GM12878 (cell line): ENCODE measurements around the gene GPRC5C. TPM values are rescaled to one million over a fixed set of nuclear protein-coding genes. Genes with fewer than 3 reads are reported as not detected.

Experiments
- ATAC-seq: fragments of 200-7000 bp; cut with Tn5 transposase; 3 replicates; pipeline ENCODE4 v1.9.1; 2020; ENCODE audit warnings: mild to moderate bottlenecking, moderate library complexity
- BruUV-seq: library from RNA; stranded (reverse); fragments of 400-500 nt; replicated peaks from 2 replicates; lab custom pipeline; 2021; lab: Mats Ljungman, UMichigan
- CTCF ChIA-PET: fragments of 300-600 bp; sonication (Branson Sonifier 250); formaldehyde crosslinking; extraction: SDS; loops from one replicate; lab custom pipeline; 2021; ENCODE audit warnings: inconsistent platforms; lab: Yijun Ruan, JAX
- POLR2A ChIA-PET: fragments of 350-600 bp; formaldehyde crosslinking; extraction: SDS; loops from one replicate; lab custom pipeline; 2021; ENCODE audit warnings: inconsistent platforms; lab: Charles Lee
- RAD21 ChIA-PET: fragments of 300-600 bp; sonication (Branson Sonifier 250); formaldehyde crosslinking; loops from one replicate; lab custom pipeline; 2023; ENCODE audit warnings: antibody characterized with exemption; ENCODE audit not compliant: unreplicated experiment; lab: Charles Lee
- SMC1A ChIA-PET: fragments of 300-600 bp; sonication (Branson Sonifier 250); formaldehyde crosslinking; loops from one replicate; lab custom pipeline; 2023; ENCODE audit not compliant: unreplicated experiment, uncharacterized antibody; lab: Charles Lee
- DNase-seq: peaks from one replicate; pipeline ENCODE4 v3.0.0-alpha.2; 2011; ENCODE audit warnings: low read depth, low spot score
- FAIRE-seq: peaks from 3 replicates; lab custom pipeline; 2011; peaks lifted over from hg19 to GRCh38; lab: Jason Lieb, UNC
- H2AFZ ChIP-seq: 2 replicates; pipeline ENCODE4 v1.6.0; 2011; ENCODE audit warnings: low read depth, low read length, control low read depth; ENCODE audit not compliant: control insufficient read depth
- H3K27ac ChIP-seq: 2 replicates; pipeline ENCODE4 v1.5.1; 2011; ENCODE audit warnings: control low read depth; ENCODE audit not compliant: control insufficient read depth, insufficient read depth
- H3K27me3 ChIP-seq, 2 experiments: replicated peaks in 1 of 2; 2 replicates each; pipeline versions ENCODE4 v1.6.0 to v1.6.1; 2011; ENCODE audit warnings: low read length in 1 of 2; ENCODE audit not compliant: control insufficient read depth in 2 of 2, insufficient read depth in 2 of 2
- H3K36me3 ChIP-seq, 2 experiments: 2 replicates each; pipeline ENCODE4 v1.5.1; 2011; ENCODE audit warnings: low read length in 1 of 2; ENCODE audit not compliant: control insufficient read depth in 2 of 2, insufficient read depth in 2 of 2
- H3K4me1 ChIP-seq: 2 replicates; pipeline ENCODE4 v1.6.1; 2011; ENCODE audit warnings: mild to moderate bottlenecking, low read length, moderate library complexity, mixed read lengths; ENCODE audit not compliant: control insufficient read depth, insufficient read depth
- H3K4me2 ChIP-seq: 2 replicates; pipeline ENCODE4 v1.6.0; 2011; ENCODE audit warnings: control low read depth; ENCODE audit not compliant: control insufficient read depth, insufficient read depth
- H3K4me3 ChIP-seq: fragments of 200-600 bp; sonication (generic); 2 replicates; pipeline ENCODE4 v1.5.1; 2016
- H3K79me2 ChIP-seq: 2 replicates; pipeline ENCODE4 v1.6.0; 2011; ENCODE audit warnings: low read length; ENCODE audit not compliant: control insufficient read depth, insufficient read depth
- H3K9ac ChIP-seq: 2 replicates; pipeline ENCODE4 v1.8.0; 2011; ENCODE audit warnings: low read length, control low read depth, mixed read lengths; ENCODE audit not compliant: control insufficient read depth, insufficient read depth
- H3K9me3 ChIP-seq: replicated peaks from 3 replicates; pipeline ENCODE4 v1.5.1; 2011; ENCODE audit warnings: mild to moderate bottlenecking, low read length; ENCODE audit not compliant: control insufficient read depth, insufficient read depth
- H4K20me1 ChIP-seq: 2 replicates; pipeline ENCODE4 v1.6.0; 2011; ENCODE audit not compliant: control insufficient read depth, insufficient read depth
- CTCF ChIP-seq, 3 experiments: IDR thresholded peaks in 2 of 3; conservative IDR thresholded peaks in 1 of 3; 2 replicates each; pipeline ENCODE4 v1.5.1; 2011; ENCODE audit warnings: low read depth in 3 of 3, low read length in 3 of 3, mild to moderate bottlenecking in 3 of 3, control low read depth in 2 of 3, moderate library complexity in 2 of 3, inconsistent platforms in 1 of 3, mixed read lengths in 1 of 3; ENCODE audit not compliant: control insufficient read depth in 2 of 3, insufficient read depth in 1 of 3; ENCODE audit errors: extremely low read depth in 1 of 3
- POLR2AphosphoS5 ChIP-seq: IDR thresholded peaks from 2 replicates; pipeline ENCODE4 v1.6.1; 2011; ENCODE audit warnings: mild to moderate bottlenecking, low read length, inconsistent platforms
- RAD51 ChIP-seq: fragments of 450-650 bp; IDR thresholded peaks from 2 replicates; pipeline ENCODE4 v1.6.1; 2016; ENCODE audit warnings: moderate library complexity, mild to moderate bottlenecking, inconsistent platforms
- WRNIP1 ChIP-seq: IDR thresholded peaks from 2 replicates; pipeline ENCODE4 v1.6.1; 2011; ENCODE audit warnings: low read depth, low read length, improper control_type of control experiment, borderline replicate concordance
- WGBS: methylation state at CpG from one replicate; pipeline ENCODE4 v1.1.6; 2016; ENCODE audit warnings: low lambda C conversion rate; ENCODE audit not compliant: insufficient replicate concordance, insufficient coverage; ENCODE audit errors: missing lambda C conversion rate; 5-methylcytosine and 5-hydroxymethylcytosine counted together
- in situ Hi-C: fragments of 300-500 bp; cut with MboI; formaldehyde crosslinking; loops from 9 replicates; pipeline ENCODE4 v1.14.3; 2018; ENCODE audit warnings: mixed read lengths
- intact Hi-C: fragments of 100-400 bp; cut with micrococcal nuclease; formaldehyde crosslinking; loops from one replicate; pipeline ENCODE4 v1.14.2; 2022; ENCODE audit not compliant: unreplicated experiment
- polyA plus RNA-seq, 11 experiments: library from polyadenylated mRNA; depleted of rRNA in 4 of 11; unstranded in 6 of 11; stranded (reverse) in 5 of 11; fragments of >200 nt; fragmentation: Nextera tagmentation in 4 of 11; fragmentation: Illumina TruSeq in 1 of 11; extraction: Ambion mirVana in 4 of 11; extraction: Trizol in 1 of 11; gene quantifications; 1 replicate in 1 of 11; 2 replicates in 10 of 11; pipeline versions ENCODE4 v1.2.1 to v1.2.3, GENCODE V29; 2011 to 2016; ENCODE audit warnings: inconsistent platforms in 2 of 11, missing spikeins in 2 of 11, low read depth in 1 of 11
- total RNA-seq, 4 experiments: library from RNA; depleted of rRNA in 3 of 4; stranded (reverse); fragments of >200 nt in 3 of 4; fragmentation: Illumina TruSeq in 1 of 4; extraction: Trizol in 1 of 4; gene quantifications; 2 replicates each; pipeline versions ENCODE4 v1.2.1 to v1.2.3, GENCODE V29; 2013 to 2021

Gene GPRC5C
- total and polyA plus RNA-seq, 10 of the 15 experiments (the other 5 are each of a cell fraction or from before 2014, with no cell fraction given) = 0.04 to 1.3 (median 0.36) TPM; not detected in 2

GRCh38 chr17:74490716-74491115 is 58.8 kb downstream of the GPRC5C start:
- ATAC-seq (no peak), DNase-seq (no peak), FAIRE-seq (no peak)
- in situ Hi-C loops = loop anchor here (5.0 kb wide), 1 partner anchor 113 kb away; no protein-coding TSS in a partner anchor
- Histone ChIP-seq H3K4me2 (no peak overlapping the region), H2AFZ (no peak overlapping the region), H3K4me3 (no peak overlapping the region), H3K4me1 (no peaks in the 10 kb centered on the region), H3K36me3 (peaks cover 0 to 10% of the 10 kb centered on the region in 2 experiments; a peak in 2 of 4 replicates), H4K20me1 (no peaks in the 10 kb centered on the region), H3K27me3 (no peaks in the 10 kb centered on the region), H3K79me2 (no peaks in the 10 kb centered on the region), H3K9me3 (no peaks in the 10 kb centered on the region), H3K27ac (no peak overlapping the region), H3K9ac (no peak overlapping the region)
- ChIA-PET CTCF (interaction anchor here (0.6 to 8.6 kb wide), 5 partner anchors 9 to 145 kb away, joined by 3 to 82 read pairs (median 4); no protein-coding TSS in a partner anchor), SMC1A (interaction anchor here (1.0 to 2.7 kb wide), 6 partner anchors 12 to 123 kb away, joined by 3 to 17 read pairs (median 4); no protein-coding TSS in a partner anchor), RAD21 (interaction anchor here (0.8 to 3.2 kb wide), 6 partner anchors 30 to 123 kb away, joined by 3 to 14 read pairs (median 3); no protein-coding TSS in a partner anchor), POLR2A (interaction anchor here (0.8 to 1.2 kb wide), 3 partner anchors 21 to 120 kb away, joined by 3 to 4 read pairs (median 3); no protein-coding TSS in a partner anchor)
- no TSS peak for BruUV-seq
- TF ChIP-seq CTCF (IDR thresholded peaks at IDR 0.05 in 2 of 3, conservative IDR thresholded peaks at IDR 0.05 in 1 of 3; ENCODE audit: control insufficient read depth in 2 of 3, extremely low read depth in 1 of 3, insufficient read depth in 1 of 3, low read depth in 3 of 3, low read length in 3 of 3) (no peak), POLR2AphosphoS5 (0 out of 2 replicates have a peak, but pooled peaks have one; percentile 32)
- intact Hi-C loops = no loop called here
- WGBS = 86% methylated on average over 9 of the region's 9 CpGs

GRCh38 chr17:74491626-74492025 is 59.7 kb downstream of the GPRC5C start:
- WGBS = 85% methylated on average over 7 of the region's 7 CpGs
- H3K4me3 ChIP-seq = no peak overlapping the region
- H3K9ac ChIP-seq = no peak overlapping the region
- H3K9me3 ChIP-seq = no peaks in the 10 kb centered on the region
- no peaks in the 10 kb centered on the region for H4K20me1 ChIP-seq
- FAIRE-seq = no peak
- H3K79me2 ChIP-seq = no peaks in the 10 kb centered on the region
- no peak overlapping the region for H3K4me2 ChIP-seq
- no peak for DNase-seq
- BruUV-seq = no TSS peak
- H3K27me3 ChIP-seq = no peaks in the 10 kb centered on the region
- no peak overlapping the region for H2AFZ ChIP-seq
- intact Hi-C loops = no loop called here
- ChIA-PET POLR2A (interaction anchor here (0.6 to 1.2 kb wide), 2 partner anchors 111 to 209 kb away, joined by 3 to 4 read pairs; no protein-coding TSS in a partner anchor), RAD21 (interaction anchor here (0.7 to 3.2 kb wide), 8 partner anchors 20 to 124 kb away, joined by 3 to 14 read pairs (median 4); partner anchors contain the start of gene GPR142), CTCF (interaction anchor here (0.6 to 8.6 kb wide), 14 partner anchors 9 to 403 kb away, joined by 3 to 82 read pairs (median 3); partner anchors contain the start of genes BTBD17 and CD300LB), SMC1A (interaction anchor here (0.9 to 3.2 kb wide), 8 partner anchors 31 to 123 kb away, joined by 3 to 17 read pairs (median 4); no protein-coding TSS in a partner anchor)
- no peak for ATAC-seq
- TF ChIP-seq RAD51 (no peak), WRNIP1 (no peak)
- H3K4me1 ChIP-seq = no peaks in the 10 kb centered on the region
- in situ Hi-C loops = loop anchor here (5.0 kb wide), 1 partner anchor 114 kb away; no protein-coding TSS in a partner anchor
- H3K27ac ChIP-seq = no peak overlapping the region
- peaks cover 0 to 6% of the 10 kb centered on the region in 2 experiments; a peak in 1 of 4 replicates for H3K36me3 ChIP-seq
